Nephron (organoid): ENCODE data around the gene MAP9.

Experiments
- H3K27ac Mint-ChIP-seq, 3 experiments: 2 replicates each; pipeline ENCODE4 v1.8.0; 2020; ENCODE audit warnings: mixed read lengths in 3 of 3, mild to moderate bottlenecking in 2 of 3, moderate library complexity in 1 of 3
- H3K27me3 Mint-ChIP-seq: 2 replicates; pipeline ENCODE4 v1.8.0; 2021; ENCODE audit warnings: low read depth, mild to moderate bottlenecking, moderate library complexity, mixed read lengths
- H3K36me3 Mint-ChIP-seq: 2 replicates; pipeline ENCODE4 v1.8.0; 2020; ENCODE audit warnings: low read depth, mixed read lengths
- H3K4me1 Mint-ChIP-seq: 2 replicates; pipeline ENCODE4 v1.8.0; 2020; ENCODE audit warnings: mixed read lengths
- H3K4me3 Mint-ChIP-seq, 3 experiments: 2 replicates each; pipeline ENCODE4 v1.8.0; 2020; ENCODE audit warnings: mild to moderate bottlenecking in 3 of 3, mixed read lengths in 3 of 3, moderate library complexity in 2 of 3
- H3K9me3 Mint-ChIP-seq: 2 replicates; pipeline ENCODE4 v1.8.0; 2020; ENCODE audit warnings: mixed read lengths
- TF ChIP-seq, protein P1 (sequence below), 3 experiments: fragments of 200-600 bp; sonication (generic); IDR thresholded peaks; one replicate each; pipeline ENCODE4 v1.5.0; 2021; ENCODE audit warnings: antibody characterized with exemption in 3 of 3; ENCODE audit not compliant: unreplicated experiment in 3 of 3

The MAP9 gene

DNA sequence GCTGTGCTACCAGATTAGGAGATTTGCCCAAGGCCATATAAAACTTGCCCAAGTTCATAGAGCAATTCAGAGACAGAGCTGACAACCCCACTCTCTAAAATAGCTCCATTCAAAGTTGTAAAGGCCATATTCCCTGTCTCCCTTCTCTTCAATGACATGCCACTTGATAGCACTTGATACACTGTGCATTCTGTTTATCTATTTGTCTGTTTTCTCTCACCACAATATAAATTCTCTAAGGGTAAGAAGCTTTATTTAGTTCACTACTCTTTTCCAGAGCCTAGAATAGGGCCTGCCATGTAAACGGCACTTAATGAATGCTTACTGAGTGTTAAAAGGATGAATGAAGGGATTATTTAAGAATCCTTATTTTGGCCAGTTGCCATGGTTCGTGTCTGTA is 24.1 kb upstream of the MAP9 start:
- H3K4me1 Mint-ChIP-seq: peaks cover 16% of the 10 kb centered on the region
- H3K9me3 Mint-ChIP-seq: no peaks in the 10 kb centered on the region
- H3K27me3 Mint-ChIP-seq: peaks cover 5% of the 10 kb centered on the region
- TF ChIP-seq, protein P1, sequence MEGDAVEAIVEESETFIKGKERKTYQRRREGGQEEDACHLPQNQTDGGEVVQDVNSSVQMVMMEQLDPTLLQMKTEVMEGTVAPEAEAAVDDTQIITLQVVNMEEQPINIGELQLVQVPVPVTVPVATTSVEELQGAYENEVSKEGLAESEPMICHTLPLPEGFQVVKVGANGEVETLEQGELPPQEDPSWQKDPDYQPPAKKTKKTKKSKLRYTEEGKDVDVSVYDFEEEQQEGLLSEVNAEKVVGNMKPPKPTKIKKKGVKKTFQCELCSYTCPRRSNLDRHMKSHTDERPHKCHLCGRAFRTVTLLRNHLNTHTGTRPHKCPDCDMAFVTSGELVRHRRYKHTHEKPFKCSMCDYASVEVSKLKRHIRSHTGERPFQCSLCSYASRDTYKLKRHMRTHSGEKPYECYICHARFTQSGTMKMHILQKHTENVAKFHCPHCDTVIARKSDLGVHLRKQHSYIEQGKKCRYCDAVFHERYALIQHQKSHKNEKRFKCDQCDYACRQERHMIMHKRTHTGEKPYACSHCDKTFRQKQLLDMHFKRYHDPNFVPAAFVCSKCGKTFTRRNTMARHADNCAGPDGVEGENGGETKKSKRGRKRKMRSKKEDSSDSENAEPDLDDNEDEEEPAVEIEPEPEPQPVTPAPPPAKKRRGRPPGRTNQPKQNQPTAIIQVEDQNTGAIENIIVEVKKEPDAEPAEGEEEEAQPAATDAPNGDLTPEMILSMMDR (IDR thresholded peaks at IDR 0.05; ENCODE audit: unreplicated experiment in 3 of 3): no peak
- no peaks in the 10 kb centered on the region for H3K36me3 Mint-ChIP-seq
- H3K27ac Mint-ChIP-seq: no peak overlapping the region
- H3K4me3 Mint-ChIP-seq: no peak overlapping the region

DNA sequence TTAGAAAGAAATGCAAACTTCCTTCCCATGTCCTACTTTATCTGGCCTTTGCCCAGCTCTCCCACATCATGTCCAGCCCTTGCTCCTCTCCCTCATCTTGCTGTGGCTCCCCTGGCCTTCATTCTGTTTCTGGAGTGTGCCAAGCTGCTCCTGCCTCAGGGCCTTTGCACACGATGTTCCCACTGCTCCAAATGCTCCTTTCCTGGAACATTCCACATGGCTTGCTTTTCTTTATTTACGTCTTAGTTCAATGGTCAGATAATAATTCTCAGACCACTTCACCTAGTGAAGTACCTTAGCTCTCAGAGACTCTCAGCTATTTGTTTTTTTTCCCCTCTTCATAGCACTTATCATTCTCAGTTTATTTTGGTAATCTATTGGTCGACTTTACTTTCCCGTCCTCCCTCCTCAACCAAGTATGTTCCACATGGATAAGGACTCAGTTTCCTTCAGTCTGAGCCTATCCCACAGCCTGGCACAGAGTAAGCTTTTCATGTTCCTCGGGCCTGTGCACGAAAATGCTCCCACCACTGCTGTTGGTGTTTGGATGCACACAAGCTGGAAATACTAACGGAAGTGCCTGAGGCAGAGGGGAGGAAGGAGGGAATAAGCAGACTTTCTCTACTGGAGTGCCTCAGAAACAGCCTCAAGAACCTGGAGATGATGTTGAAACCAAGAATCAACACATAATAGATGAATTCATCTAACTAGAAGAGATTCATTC is 23.4 kb upstream of the MAP9 start:
- TF ChIP-seq, protein P1 (IDR thresholded peaks at IDR 0.05; ENCODE audit: unreplicated experiment in 3 of 3): no peak
- H3K4me3 Mint-ChIP-seq: no peak overlapping the region
- H3K27ac Mint-ChIP-seq: no peak overlapping the region
- no peaks in the 10 kb centered on the region for H3K9me3 Mint-ChIP-seq
- H3K4me1 Mint-ChIP-seq: peaks cover 16% of the 10 kb centered on the region
- H3K27me3 Mint-ChIP-seq: peaks cover 5% of the 10 kb centered on the region
- H3K36me3 Mint-ChIP-seq: no peaks in the 10 kb centered on the region

DNA sequence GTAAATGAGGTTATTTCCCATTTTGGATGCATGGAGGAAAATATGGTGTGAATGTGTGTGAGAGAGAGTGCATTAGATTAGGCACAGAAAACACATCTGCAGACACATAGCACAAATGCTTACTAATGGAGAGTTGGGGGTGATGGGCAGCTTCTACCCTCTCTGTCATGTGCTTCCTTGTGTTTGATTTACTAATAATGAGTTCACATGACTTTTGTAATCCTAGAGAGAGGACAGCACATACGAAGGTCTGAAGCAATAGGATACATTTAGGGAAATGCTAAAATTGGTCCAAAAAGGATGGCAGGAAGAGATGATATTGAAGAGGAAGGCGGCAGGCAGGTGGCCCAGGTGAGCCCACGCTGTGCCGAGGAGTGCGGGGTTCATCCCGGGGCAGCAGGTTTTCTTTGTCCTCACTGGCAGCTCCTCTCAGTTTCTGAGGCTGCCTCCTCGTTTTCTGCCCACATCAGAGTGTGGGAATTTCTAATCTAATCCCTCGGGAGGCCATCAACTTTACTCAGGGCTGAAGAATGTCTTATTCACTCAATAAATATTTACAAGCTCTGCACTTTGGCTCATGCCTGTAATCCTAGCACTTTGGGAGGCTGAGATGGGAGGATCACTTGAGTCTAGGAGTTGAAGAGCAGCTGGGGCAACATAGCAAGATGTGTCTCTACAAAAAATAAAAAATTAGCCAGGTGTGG is 15.9 kb upstream of the MAP9 start:
- TF ChIP-seq, protein P1 (IDR thresholded peaks at IDR 0.05; ENCODE audit: unreplicated experiment in 3 of 3): no peak
- H3K27ac Mint-ChIP-seq: no peak overlapping the region
- H3K27me3 Mint-ChIP-seq: peaks cover 5% of the 10 kb centered on the region
- no peak overlapping the region for H3K4me3 Mint-ChIP-seq
- H3K4me1 Mint-ChIP-seq: no peaks in the 10 kb centered on the region
- no peaks in the 10 kb centered on the region for H3K36me3 Mint-ChIP-seq
- peaks cover 4% of the 10 kb centered on the region for H3K9me3 Mint-ChIP-seq

DNA sequence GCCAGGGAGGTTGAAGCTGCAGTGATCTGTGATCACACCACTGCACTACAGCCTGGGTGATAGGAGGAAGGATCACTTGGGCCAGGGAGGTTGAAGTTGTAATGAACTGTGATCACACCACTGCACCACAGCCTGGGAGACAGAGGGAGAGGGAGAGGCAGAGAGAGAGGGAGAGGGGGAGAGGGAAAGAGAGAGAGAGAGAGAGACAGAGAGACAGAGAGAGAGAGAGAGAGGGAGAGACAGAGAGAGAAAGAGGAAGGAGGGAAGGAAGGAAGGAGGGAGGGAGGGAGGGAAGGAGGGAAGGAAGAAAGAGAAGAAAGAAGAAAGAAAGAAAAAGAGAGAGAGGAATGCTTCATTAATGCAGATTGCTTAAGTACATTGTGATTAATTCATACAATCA is 15.2 kb upstream of the MAP9 start:
- no peak overlapping the region for H3K27ac Mint-ChIP-seq
- H3K4me1 Mint-ChIP-seq: no peaks in the 10 kb centered on the region
- H3K36me3 Mint-ChIP-seq: no peaks in the 10 kb centered on the region
- peaks cover 4% of the 10 kb centered on the region for H3K9me3 Mint-ChIP-seq
- TF ChIP-seq, protein P1 (IDR thresholded peaks at IDR 0.05; ENCODE audit: unreplicated experiment in 3 of 3): no peak
- H3K27me3 Mint-ChIP-seq: peaks cover under 1% of the 10 kb centered on the region
- H3K4me3 Mint-ChIP-seq: no peak overlapping the region

DNA sequence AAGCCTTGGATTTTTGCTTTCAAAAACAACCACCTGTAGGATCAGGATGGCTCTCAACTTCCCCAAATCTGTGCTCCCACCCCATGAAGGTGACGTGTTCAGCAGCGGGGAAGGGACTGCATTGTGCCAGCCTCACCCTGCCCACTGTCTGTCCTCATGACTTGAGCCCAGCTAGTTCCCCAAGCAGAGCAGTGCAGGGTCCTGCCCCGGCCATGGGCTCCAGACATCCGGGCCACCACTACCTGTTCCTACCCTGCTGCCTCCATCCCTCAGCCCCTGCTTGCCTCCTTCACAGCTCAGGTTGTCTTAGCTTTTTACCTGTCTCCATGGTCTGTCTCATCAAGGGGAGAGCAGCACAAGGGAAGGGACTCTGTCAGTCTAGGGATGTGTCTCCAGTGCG is 11.4 kb upstream of the MAP9 start:
- TF ChIP-seq, protein P1 (IDR thresholded peaks at IDR 0.05; ENCODE audit: unreplicated experiment in 3 of 3): no peak
- no peaks in the 10 kb centered on the region for H3K27me3 Mint-ChIP-seq
- no peak overlapping the region for H3K27ac Mint-ChIP-seq
- H3K36me3 Mint-ChIP-seq: no peaks in the 10 kb centered on the region
- no peak overlapping the region for H3K4me3 Mint-ChIP-seq
- peaks cover 4% of the 10 kb centered on the region for H3K9me3 Mint-ChIP-seq
- H3K4me1 Mint-ChIP-seq: no peaks in the 10 kb centered on the region

DNA sequence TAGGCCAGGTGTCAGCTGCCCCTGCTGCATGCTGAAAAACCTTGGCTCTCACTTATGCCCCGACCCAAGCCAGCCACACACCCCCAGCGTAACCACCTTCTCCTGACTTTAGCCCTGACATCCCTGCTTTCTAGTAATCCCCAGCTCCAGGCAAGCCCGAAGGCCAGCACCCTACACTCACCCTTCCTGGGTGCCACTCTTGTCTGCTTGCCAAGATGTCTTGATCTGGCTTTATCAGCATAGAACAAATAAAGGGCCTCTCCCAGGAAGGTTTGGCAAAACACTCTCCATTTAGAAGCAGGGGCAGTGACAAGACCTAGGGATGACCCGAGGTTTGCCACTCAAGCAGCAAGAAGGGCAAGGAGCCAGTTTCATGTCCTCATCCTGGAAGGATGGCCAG is 6.8 kb upstream of the MAP9 start:
- Mint-ChIP-seq H3K36me3 (no peaks in the 10 kb centered on the region), H3K4me1 (no peaks in the 10 kb centered on the region), H3K27me3 (peaks cover 3% of the 10 kb centered on the region), H3K4me3 (no peak overlapping the region), H3K27ac (no peak overlapping the region), H3K9me3 (no peaks in the 10 kb centered on the region)
- TF ChIP-seq, protein P1 (IDR thresholded peaks at IDR 0.05; ENCODE audit: unreplicated experiment in 3 of 3): no peak
